ENCODE data around the gene WAS.
"Not testable (repeated sequence)": the region's sequence is repeated elsewhere in the genome, so short reads cannot be mapped to it uniquely, and the experiment has no call there.

Gene WAS

GRCh38 chrX:48683411-48683982, at the start of gene WAS:
Gene WAS (plus strand): TSS chrX:48683799. CDS start chrX:48683854, 55 bp downstream.
- DNase-seq = peak; percentile 64

- DNase-seq = no peak
Measured at GRCh38 chrX:48636301-48636700, 47.3 kb upstream of the WAS start.

- no peak for DNase-seq
Measured at GRCh38 chrX:48636776-48637175, 46.8 kb upstream of the WAS start.

GRCh38 chrX:48645669-48646068, 37.9 kb upstream of the WAS start:
- DNase-seq = no peak

- peak; percentile 58 for DNase-seq
Measured at GRCh38 chrX:48648336-48648751, 35.3 kb upstream of the WAS start.

- no peak for DNase-seq
Measured at GRCh38 chrX:48649102-48649501, 34.5 kb upstream of the WAS start.

GRCh38 chrX:48652055-48652579, 31.5 kb upstream of the WAS start:
- not testable (repeated sequence) for DNase-seq

- not testable (repeated sequence) for DNase-seq
Measured at GRCh38 chrX:48654746-48655145, 28.9 kb upstream of the WAS start.

GRCh38 chrX:48659686-48660085, 23.9 kb upstream of the WAS start:
- not testable (repeated sequence) for DNase-seq

GRCh38 chrX:48663241-48663640, 20.4 kb upstream of the WAS start:
- DNase-seq = no peak

GRCh38 chrX:48664156-48664555, 19.4 kb upstream of the WAS start:
- DNase-seq = no peak

GRCh38 chrX:48665991-48666390, 17.6 kb upstream of the WAS start:
- DNase-seq = no peak

- no peak for DNase-seq
Measured at GRCh38 chrX:48666649-48667048, 16.9 kb upstream of the WAS start.

GRCh38 chrX:48667509-48667908, 16.1 kb upstream of the WAS start:
- no peak for DNase-seq

- not testable (repeated sequence) for DNase-seq
Measured at GRCh38 chrX:48668187-48668586, 15.4 kb upstream of the WAS start.

- peak; percentile 92 for DNase-seq
Measured at GRCh38 chrX:48676106-48676892, 7.3 kb upstream of the WAS start.

- peak; percentile 23 for DNase-seq
Measured at GRCh38 chrX:48676893-48677270, 6.7 kb upstream of the WAS start.

GRCh38 chrX:48677516-48677915, 6.1 kb upstream of the WAS start:
- no peak for DNase-seq

GRCh38 chrX:48680467-48680866, 3.1 kb upstream of the WAS start:
- DNase-seq = not testable (repeated sequence)

GRCh38 chrX:48680925-48681324, 2.7 kb upstream of the WAS start:
- DNase-seq = not testable (repeated sequence)

GRCh38 chrX:48681539-48682183, 1.9 kb upstream of the WAS start:
- DNase-seq = no peak

- DNase-seq = not testable (repeated sequence)
Measured at GRCh38 chrX:48682795-48683194, 804 bp upstream of the WAS start.

GRCh38 chrX:48684134-48684533, 535 bp downstream of the WAS start:
- DNase-seq = no peak

GRCh38 chrX:48685416-48685815, 1.8 kb downstream of the WAS start:
- no peak for DNase-seq

All from CD4-positive, alpha-beta T cell treated with Interleukin-12 subunit alpha and Interleukin-12 subunit beta, for 1 hour (primary cell).